ENCODE data around the gene NFIA.
A peak's percentile ranks its signal among the peaks of the same experiment; 100 is the strongest.

DNA sequence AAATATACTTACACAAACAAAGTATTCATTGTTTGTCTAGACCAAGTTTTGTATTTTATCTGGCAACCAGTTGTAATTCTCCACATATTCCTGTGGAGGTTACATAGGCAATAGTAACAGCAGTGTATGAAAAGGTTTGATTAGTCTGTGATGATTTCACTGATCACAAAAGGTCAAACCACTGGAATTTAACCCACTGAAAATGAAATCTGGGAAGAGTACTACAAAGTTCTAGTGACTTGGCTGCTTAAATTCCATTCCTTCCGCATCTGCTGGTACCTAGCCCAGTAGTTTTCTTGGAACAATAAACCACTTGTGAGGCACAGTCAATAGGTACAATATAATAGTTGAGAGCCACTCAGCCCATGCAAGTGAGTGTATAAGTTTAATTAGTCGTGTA lies 205.4 kb downstream of the NFIA start:
- TF ChIP-seq CTCF (IDR thresholded peaks at IDR 0.05) (no peak), EP300 (IDR thresholded peaks at IDR 0.05) (no peak), POLR2AphosphoS5 (IDR thresholded peaks at IDR 0.05) (peak in 1 of 3 donors; percentile 3)
